Measurements from ENCODE around the gene ARHGAP25. TPM values are rescaled to one million over a fixed set of nuclear protein-coding genes. Genes with fewer than 3 reads are reported as not detected.

ARHGAP25 gene
- total RNA-seq, 2 experiments from 2014 or later: 79.8 to 87.7 TPM

GRCh38 chr2:68871159-68871764 is 136.7 kb downstream of the ARHGAP25 start, which contains the start of gene BMP10:
BMP10 (minus strand) TSS chr2:68871397; CDS start chr2:68871358, 39 bp downstream.
- no peak within 1 kb of the TSS for H3K27ac Mint-ChIP-seq
- CTCF ChIA-PET: interaction anchor here (1.0 kb wide), 1 partner anchor 436 kb away, joined by 3 read pairs; no protein-coding TSS in a partner anchor
- peaks cover 5% of the 10 kb centered on the region for H3K4me1 Mint-ChIP-seq (ENCODE audit: low read depth)
- intact Hi-C loops (cut with micrococcal nuclease): no loop called here
- H3K4me3 Mint-ChIP-seq: no peak within 1 kb of the TSS
- peaks cover 2% of the 10 kb centered on the region for H3K27me3 Mint-ChIP-seq
- H3K36me3 Mint-ChIP-seq: no peaks in the 10 kb centered on the region
- no peak for DNase-seq
- POLR2A ChIA-PET: no interaction called here
- H3K9me3 Mint-ChIP-seq: no peaks in the 10 kb centered on the region

Other genes starting within 250 kb of the ARHGAP25 start
- not detected for gene PROKR1, start 91.2 kb upstream of the ARHGAP25 start, total RNA-seq
- gene BMP10, start 136.6 kb downstream of the ARHGAP25 start, total RNA-seq: not detected
- not detected for gene GKN2, start 218.1 kb downstream of the ARHGAP25 start, total RNA-seq
- gene GKN1, start 239.8 kb downstream of the ARHGAP25 start, total RNA-seq: not detected